Measurements from ENCODE around the gene APP.

APP gene

DNA sequence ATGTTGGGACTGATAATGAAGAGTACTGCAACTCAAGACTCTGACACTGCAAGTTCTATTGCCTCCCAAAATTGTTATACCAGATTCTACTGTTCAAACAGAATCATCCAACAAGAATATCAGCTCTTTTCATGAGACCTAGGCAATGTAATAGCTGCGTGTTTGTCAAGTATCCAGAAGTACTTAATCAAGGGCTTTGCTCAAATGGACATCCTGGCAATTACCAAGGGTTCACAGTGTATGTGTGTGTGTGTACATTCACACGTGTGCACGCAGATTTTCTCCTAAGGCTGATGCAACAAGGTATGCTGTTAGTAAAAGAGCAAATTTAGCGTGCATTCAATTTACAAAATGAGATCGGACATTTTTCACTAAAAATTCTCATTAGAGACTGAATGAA, 261.2 kb downstream of the APP start:
- no peak for TF ChIP-seq ZBTB7A (IDR thresholded peaks at IDR 0.05; ENCODE audit: low read depth)
- TF ChIP-seq, protein P1, sequence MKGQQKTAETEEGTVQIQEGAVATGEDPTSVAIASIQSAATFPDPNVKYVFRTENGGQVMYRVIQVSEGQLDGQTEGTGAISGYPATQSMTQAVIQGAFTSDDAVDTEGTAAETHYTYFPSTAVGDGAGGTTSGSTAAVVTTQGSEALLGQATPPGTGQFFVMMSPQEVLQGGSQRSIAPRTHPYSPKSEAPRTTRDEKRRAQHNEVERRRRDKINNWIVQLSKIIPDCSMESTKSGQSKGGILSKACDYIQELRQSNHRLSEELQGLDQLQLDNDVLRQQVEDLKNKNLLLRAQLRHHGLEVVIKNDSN (IDR thresholded peaks at IDR 0.05): no peak
- TF ChIP-seq FOXM1 (IDR thresholded peaks at IDR 0.05; ENCODE audit: borderline replicate concordance, low read depth): no peak
- no peak for TF ChIP-seq EGR1 (IDR thresholded peaks at IDR 0.05)
- no peak for TF ChIP-seq TCF12 (IDR thresholded peaks at IDR 0.05; ENCODE audit: low read depth)
- TF ChIP-seq, protein P2, sequence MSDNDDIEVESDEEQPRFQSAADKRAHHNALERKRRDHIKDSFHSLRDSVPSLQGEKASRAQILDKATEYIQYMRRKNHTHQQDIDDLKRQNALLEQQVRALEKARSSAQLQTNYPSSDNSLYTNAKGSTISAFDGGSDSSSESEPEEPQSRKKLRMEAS (IDR thresholded peaks at IDR 0.05): no peak
- TF ChIP-seq CREB1 (IDR thresholded peaks at IDR 0.05; ENCODE audit: low read depth): no peak
- no peak for TF ChIP-seq RAD21 (IDR thresholded peaks at IDR 0.05; ENCODE audit: low read depth)
- no peak for TF ChIP-seq EP300 (IDR thresholded peaks at IDR 0.05; ENCODE audit: borderline replicate concordance)
- TF ChIP-seq CEBPB (IDR thresholded peaks at IDR 0.05): no peak
- TF ChIP-seq, protein P3, sequence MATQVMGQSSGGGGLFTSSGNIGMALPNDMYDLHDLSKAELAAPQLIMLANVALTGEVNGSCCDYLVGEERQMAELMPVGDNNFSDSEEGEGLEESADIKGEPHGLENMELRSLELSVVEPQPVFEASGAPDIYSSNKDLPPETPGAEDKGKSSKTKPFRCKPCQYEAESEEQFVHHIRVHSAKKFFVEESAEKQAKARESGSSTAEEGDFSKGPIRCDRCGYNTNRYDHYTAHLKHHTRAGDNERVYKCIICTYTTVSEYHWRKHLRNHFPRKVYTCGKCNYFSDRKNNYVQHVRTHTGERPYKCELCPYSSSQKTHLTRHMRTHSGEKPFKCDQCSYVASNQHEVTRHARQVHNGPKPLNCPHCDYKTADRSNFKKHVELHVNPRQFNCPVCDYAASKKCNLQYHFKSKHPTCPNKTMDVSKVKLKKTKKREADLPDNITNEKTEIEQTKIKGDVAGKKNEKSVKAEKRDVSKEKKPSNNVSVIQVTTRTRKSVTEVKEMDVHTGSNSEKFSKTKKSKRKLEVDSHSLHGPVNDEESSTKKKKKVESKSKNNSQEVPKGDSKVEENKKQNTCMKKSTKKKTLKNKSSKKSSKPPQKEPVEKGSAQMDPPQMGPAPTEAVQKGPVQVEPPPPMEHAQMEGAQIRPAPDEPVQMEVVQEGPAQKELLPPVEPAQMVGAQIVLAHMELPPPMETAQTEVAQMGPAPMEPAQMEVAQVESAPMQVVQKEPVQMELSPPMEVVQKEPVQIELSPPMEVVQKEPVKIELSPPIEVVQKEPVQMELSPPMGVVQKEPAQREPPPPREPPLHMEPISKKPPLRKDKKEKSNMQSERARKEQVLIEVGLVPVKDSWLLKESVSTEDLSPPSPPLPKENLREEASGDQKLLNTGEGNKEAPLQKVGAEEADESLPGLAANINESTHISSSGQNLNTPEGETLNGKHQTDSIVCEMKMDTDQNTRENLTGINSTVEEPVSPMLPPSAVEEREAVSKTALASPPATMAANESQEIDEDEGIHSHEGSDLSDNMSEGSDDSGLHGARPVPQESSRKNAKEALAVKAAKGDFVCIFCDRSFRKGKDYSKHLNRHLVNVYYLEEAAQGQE (IDR thresholded peaks at IDR 0.05; ENCODE audit: low read depth): no peak
- TF ChIP-seq NFIC (IDR thresholded peaks at IDR 0.05): no peak
- no peak for TF ChIP-seq TEAD4 (IDR thresholded peaks at IDR 0.05)
- no peak for TF ChIP-seq TAF1 (IDR thresholded peaks at IDR 0.05; ENCODE audit: low read depth)
- TF ChIP-seq YY1 (IDR thresholded peaks at IDR 0.05; ENCODE audit: low read depth): no peak

DNA sequence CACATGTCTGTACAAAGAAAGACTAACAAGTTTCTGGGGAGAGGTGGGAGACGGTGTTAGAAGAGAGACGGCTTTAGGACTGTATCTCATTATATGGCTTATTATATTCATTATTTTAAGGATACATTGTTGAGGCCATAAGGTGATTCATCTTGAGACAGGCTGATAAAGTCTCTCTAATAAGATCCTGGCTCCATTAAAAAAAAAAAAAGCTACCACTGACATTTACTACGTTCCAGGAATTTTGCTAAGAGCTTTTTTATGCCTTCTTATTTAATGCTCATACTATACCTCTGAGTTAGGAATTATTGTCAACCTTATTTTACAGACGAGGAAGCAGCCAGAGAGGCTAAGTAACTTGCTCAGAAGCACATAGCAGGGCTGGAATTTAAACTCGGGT, 262.1 kb downstream of the APP start:
- TF ChIP-seq CREB1 (IDR thresholded peaks at IDR 0.05; ENCODE audit: low read depth) (no peak), EP300 (IDR thresholded peaks at IDR 0.05; ENCODE audit: borderline replicate concordance) (no peak)

DNA sequence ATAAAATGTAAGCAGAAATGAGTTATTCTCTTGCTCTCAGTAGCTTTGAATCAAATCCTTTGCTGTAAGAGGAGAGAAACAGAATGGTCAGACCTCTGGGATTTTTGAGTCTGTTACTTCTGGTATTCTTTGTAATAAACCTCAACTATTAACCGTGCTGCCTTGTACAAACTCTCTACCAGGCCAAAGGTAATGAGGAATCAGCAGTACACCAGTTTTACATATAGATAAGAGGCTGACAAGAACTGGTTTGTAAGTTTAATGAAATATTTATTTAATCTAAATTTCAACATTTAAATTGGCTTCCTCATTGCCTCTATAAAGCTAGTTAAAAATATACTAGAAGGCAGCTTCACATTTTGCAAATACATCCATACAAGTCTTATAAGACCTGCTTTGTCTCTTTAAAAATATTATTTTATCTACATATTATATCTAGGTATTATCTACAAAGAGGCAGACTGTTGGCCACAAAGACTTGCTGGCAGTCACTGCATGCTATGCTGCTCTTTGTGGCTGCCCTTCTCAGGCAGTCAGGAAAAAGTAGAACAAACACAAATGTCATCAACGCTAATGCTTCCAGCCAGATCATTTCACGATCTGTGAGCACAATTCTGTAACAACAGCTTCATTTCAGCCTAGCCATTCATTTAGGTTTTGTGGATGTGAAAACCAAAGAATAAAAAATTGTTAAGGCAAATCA, 262.8 kb downstream of the APP start:
- TF ChIP-seq FOXM1 (IDR thresholded peaks at IDR 0.05; ENCODE audit: borderline replicate concordance, low read depth): no peak
- no peak for TF ChIP-seq NFIC (IDR thresholded peaks at IDR 0.05)
- TF ChIP-seq, protein P2 (IDR thresholded peaks at IDR 0.05): no peak
- TF ChIP-seq TAF1 (IDR thresholded peaks at IDR 0.05; ENCODE audit: low read depth): no peak
- no peak for TF ChIP-seq CREB1 (IDR thresholded peaks at IDR 0.05; ENCODE audit: low read depth)
- no peak for TF ChIP-seq CEBPB (IDR thresholded peaks at IDR 0.05)
- no peak for TF ChIP-seq EP300 (IDR thresholded peaks at IDR 0.05; ENCODE audit: borderline replicate concordance)
- TF ChIP-seq RAD21 (IDR thresholded peaks at IDR 0.05; ENCODE audit: low read depth): no peak
- no peak for TF ChIP-seq YY1 (IDR thresholded peaks at IDR 0.05; ENCODE audit: low read depth)
- TF ChIP-seq TEAD4 (IDR thresholded peaks at IDR 0.05): no peak
- TF ChIP-seq, protein P1 (IDR thresholded peaks at IDR 0.05): no peak
- TF ChIP-seq, protein P3 (IDR thresholded peaks at IDR 0.05; ENCODE audit: low read depth): no peak
- TF ChIP-seq TCF12 (IDR thresholded peaks at IDR 0.05; ENCODE audit: low read depth): no peak
- TF ChIP-seq EGR1 (IDR thresholded peaks at IDR 0.05): no peak
- TF ChIP-seq ZBTB7A (IDR thresholded peaks at IDR 0.05; ENCODE audit: low read depth): no peak

DNA sequence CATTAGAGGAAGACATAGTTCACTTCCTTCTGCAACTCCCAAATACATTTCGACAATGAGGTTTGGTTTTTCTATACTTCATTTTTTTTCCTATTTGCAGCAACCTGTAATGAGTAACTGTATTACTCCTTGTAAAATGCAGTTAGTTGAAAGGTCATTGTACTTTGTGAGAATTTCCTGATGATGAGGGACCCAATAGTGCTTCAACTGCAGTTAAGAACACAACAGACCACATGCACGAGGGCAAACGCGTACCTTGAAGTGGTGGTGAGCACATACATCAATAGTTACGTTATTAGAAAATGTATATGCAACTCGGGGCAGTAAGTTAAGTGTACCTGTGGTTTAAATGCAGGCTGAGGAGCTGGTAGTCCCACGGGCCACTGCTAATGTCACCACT, 264.0 kb downstream of the APP start:
- TF ChIP-seq RAD21 (IDR thresholded peaks at IDR 0.05; ENCODE audit: low read depth): no peak
- no peak for TF ChIP-seq TEAD4 (IDR thresholded peaks at IDR 0.05)
- TF ChIP-seq CEBPB (IDR thresholded peaks at IDR 0.05): no peak
- TF ChIP-seq, protein P1 (IDR thresholded peaks at IDR 0.05): no peak
- TF ChIP-seq FOXM1 (IDR thresholded peaks at IDR 0.05; ENCODE audit: borderline replicate concordance, low read depth): no peak
- TF ChIP-seq CREB1 (IDR thresholded peaks at IDR 0.05; ENCODE audit: low read depth): no peak
- no peak for TF ChIP-seq TCF12 (IDR thresholded peaks at IDR 0.05; ENCODE audit: low read depth)
- TF ChIP-seq YY1 (IDR thresholded peaks at IDR 0.05; ENCODE audit: low read depth): no peak
- TF ChIP-seq NFIC (IDR thresholded peaks at IDR 0.05): no peak
- TF ChIP-seq ZBTB7A (IDR thresholded peaks at IDR 0.05; ENCODE audit: low read depth): no peak
- no peak for TF ChIP-seq TAF1 (IDR thresholded peaks at IDR 0.05; ENCODE audit: low read depth)
- no peak for TF ChIP-seq EGR1 (IDR thresholded peaks at IDR 0.05)
- TF ChIP-seq, protein P3 (IDR thresholded peaks at IDR 0.05; ENCODE audit: low read depth): no peak
- TF ChIP-seq EP300 (IDR thresholded peaks at IDR 0.05; ENCODE audit: borderline replicate concordance): no peak
- TF ChIP-seq, protein P2 (IDR thresholded peaks at IDR 0.05): no peak

All from Ishikawa (cell line).